Esophagus muscularis mucosa (tissue), 3 donors: ENCODE results near the gene C1QA.

Source experiments
- CTCF ChIP-seq, 3 experiments: fragments of 200-600 bp in 2 of 3; fragments of 450-650 bp in 1 of 3; sonication (generic) in 2 of 3; IDR thresholded peaks; one replicate each; pipeline ENCODE4 v1.5.1; 2017 to 2019; ENCODE audit warnings: antibody characterized with exemption in 3 of 3, mild to moderate bottlenecking in 2 of 3, moderate library complexity in 1 of 3
- POLR2A ChIP-seq: fragments of 450-650 bp; IDR thresholded peaks from one replicate; pipeline ENCODE4 v1.6.1; 2017; ENCODE audit warnings: antibody characterized with exemption, moderate library complexity, mild to moderate bottlenecking, low read depth

- TF ChIP-seq CTCF (IDR thresholded peaks at IDR 0.05) (no peak), POLR2A (no peak)
Observed at GRCh38 chr1:22625262-22625925, 11.0 kb upstream of the C1QA start.
